LNCaP clone FGC (cell line): ENCODE data around the gene TAS2R60.
A peak's percentile ranks its signal among the peaks of the same experiment; 100 is the strongest.
"Not testable (repeated sequence)": the region's sequence is repeated elsewhere in the genome, so short reads cannot be mapped to it uniquely, and the experiment has no call there.

ENCODE experiments used
- DNase-seq: peaks from one replicate; pipeline ENCODE4 v3.0.0-alpha.2; 2011; ENCODE audit warnings: low read depth
- H3K4me3 ChIP-seq: 2 replicates; pipeline ENCODE4 v1.5.1; 2011; ENCODE audit warnings: mild to moderate bottlenecking, low read depth, low read length, control low read depth
- TF ChIP-seq, protein P1 (sequence below): IDR thresholded peaks from 2 replicates; pipeline ENCODE4 v1.5.1; 2012; ENCODE audit warnings: mild to moderate bottlenecking; ENCODE audit not compliant: control insufficient read depth, insufficient read depth; ENCODE audit errors: extremely low read depth

The TAS2R60 gene

DNA sequence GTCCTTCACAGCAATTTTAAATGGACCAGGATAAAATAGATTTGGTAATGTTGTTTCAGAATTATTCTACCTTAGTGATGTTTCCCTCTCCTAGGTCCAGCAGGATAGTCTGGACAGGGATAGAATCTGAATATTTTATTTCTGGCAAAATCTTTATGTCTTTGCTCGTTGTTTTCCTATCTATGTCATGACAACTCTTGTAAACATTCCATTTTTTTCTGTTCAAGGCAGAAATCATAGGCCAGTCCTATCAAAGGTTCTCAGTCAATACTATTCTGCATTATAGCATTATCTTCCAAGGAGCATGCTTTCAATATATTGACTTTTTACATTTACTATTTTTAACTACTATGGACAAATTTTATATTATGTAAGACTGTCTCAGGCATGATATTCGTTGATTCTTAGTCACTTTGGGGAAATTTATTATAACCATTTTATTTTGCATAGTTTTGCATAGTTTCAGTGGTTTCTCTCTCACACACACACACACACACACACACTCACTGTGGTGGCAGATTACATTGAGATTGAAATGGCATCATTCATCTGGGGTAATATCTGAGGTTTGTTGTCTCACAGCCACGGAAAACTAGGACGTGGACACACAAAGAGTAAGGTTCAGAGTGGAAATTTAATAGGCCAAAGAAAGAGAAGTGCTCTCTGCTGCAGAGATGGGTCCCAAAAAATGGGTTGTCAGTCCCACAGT is 17.2 kb downstream of the TAS2R60 start:
- TF ChIP-seq, protein P1, sequence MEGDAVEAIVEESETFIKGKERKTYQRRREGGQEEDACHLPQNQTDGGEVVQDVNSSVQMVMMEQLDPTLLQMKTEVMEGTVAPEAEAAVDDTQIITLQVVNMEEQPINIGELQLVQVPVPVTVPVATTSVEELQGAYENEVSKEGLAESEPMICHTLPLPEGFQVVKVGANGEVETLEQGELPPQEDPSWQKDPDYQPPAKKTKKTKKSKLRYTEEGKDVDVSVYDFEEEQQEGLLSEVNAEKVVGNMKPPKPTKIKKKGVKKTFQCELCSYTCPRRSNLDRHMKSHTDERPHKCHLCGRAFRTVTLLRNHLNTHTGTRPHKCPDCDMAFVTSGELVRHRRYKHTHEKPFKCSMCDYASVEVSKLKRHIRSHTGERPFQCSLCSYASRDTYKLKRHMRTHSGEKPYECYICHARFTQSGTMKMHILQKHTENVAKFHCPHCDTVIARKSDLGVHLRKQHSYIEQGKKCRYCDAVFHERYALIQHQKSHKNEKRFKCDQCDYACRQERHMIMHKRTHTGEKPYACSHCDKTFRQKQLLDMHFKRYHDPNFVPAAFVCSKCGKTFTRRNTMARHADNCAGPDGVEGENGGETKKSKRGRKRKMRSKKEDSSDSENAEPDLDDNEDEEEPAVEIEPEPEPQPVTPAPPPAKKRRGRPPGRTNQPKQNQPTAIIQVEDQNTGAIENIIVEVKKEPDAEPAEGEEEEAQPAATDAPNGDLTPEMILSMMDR = no peak

DNA sequence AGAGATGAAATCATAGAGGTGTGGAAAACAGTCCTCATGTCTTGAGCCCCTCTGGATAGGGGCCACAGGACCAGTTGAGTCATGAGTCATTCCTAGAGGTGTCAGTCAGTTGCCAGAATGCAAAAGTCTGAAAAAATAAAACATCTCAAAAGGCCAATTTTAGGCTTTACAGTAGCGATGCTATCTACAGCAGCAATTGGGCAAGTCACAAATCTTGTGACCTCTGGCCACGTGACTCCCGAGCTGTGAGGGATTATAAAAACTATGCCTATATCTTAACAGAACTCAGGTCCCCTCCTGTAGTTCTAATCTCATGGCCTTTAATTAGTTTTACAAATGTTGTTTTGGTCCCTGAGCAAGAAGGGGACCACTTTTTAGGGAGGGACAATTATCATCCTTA is 18.8 kb downstream of the TAS2R60 start:
- TF ChIP-seq, protein P1 = no peak
- no peak for DNase-seq

More for the DNA sequence above, 17.2 kb downstream of the TAS2R60 start:
- DNase-seq = no peak
- H3K4me3 ChIP-seq = no peak overlapping the region

DNA sequence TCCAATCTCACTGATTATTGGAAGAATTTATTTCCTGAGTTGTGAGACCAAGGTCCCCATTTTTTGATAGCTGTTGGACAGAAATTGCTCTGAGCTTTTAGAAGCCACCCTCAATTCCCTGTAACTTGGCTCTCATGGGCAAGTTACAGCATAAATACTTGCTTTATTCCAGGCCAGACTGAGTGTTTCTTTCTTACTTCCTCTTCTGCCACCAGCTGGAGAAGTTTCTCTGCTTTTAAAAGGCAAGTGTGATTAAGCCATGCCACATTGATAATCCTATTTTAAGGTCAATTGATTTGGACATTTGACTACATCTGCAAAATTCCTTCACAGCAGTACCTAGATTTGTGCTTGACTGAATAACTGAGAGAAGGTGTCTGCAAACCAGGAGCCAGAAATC is 20.3 kb downstream of the TAS2R60 start:
- H3K4me3 ChIP-seq = no peak overlapping the region
- no peak for DNase-seq
- TF ChIP-seq, protein P1 = no peak

More for the DNA sequence above, 18.8 kb downstream of the TAS2R60 start:
- no peak overlapping the region for H3K4me3 ChIP-seq

DNA sequence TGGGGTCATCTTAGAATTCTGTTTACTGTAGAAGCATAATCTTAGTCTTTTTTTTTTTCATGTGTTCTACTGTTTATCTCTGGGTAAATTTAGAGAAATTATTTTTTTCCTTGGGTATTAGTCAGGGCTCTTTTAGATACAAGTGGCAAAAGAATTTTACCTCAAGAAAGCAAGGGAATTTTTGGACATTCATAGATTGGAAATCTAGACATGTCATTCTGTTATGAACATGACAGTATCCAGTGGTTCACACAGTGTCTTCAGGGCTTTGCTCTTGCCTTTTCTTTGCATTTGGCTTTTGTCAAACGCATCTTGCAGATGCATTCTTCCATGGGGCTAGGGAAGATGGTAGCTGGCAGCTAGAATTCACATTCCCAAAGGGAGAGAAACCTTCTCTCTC is 20.7 kb downstream of the TAS2R60 start:
- H3K4me3 ChIP-seq = no peak overlapping the region
- TF ChIP-seq, protein P1 = no peak
- DNase-seq = no peak

DNA sequence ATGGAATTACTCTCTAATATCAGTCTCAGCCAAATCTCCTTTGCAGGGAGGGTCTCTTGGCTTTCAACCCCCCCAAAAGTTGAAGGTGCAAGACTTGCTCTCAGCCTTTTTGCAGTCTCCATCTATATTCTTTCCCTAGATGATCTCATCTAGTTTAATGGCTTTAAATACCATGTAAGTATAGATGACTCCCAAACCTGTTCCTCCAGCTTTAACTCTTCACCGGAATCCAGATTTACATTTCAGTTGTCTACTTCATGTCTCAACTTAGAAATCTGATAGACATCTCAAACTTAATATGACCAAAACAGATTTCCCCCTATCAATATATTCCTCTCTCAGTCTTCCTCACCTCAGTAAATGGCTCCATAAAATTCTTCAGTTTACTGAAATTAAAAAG is 24.5 kb downstream of the TAS2R60 start:
- DNase-seq = peak; percentile 39
- TF ChIP-seq, protein P1 = no peak

DNA sequence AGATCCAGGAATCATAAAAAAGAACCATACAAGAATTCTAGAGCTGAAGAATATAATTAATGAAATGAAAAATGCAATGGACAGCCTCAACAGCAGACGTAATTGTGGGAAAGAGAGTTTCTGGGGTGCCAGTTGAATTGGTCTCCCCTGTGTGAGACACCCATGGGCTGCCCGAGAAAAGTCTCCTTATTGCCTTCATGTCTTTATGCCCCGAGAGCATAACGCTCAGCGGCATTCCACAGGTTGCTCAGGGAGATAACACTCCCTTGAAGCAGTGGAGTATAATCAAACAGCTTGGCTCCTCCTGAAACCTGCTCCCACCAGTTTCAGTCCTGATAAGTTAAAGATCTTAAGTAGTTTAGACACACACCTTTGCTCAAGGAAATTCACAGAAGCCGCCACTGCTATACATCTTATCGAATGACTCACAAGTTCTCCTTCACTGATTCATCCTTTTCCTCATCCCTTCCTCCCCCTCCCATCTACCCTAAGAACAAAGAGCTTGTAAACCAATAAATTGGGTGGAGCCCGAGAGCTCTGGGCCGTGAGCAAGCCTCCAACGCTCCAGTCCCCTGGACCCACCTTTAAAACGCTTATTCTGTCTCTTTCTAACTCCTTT is 28.9 kb downstream of the TAS2R60 start:
- DNase-seq, H3K4me3 ChIP-seq: not testable (repeated sequence)

More for the DNA sequence above, 24.5 kb downstream of the TAS2R60 start:
- no peak overlapping the region for H3K4me3 ChIP-seq

DNA sequence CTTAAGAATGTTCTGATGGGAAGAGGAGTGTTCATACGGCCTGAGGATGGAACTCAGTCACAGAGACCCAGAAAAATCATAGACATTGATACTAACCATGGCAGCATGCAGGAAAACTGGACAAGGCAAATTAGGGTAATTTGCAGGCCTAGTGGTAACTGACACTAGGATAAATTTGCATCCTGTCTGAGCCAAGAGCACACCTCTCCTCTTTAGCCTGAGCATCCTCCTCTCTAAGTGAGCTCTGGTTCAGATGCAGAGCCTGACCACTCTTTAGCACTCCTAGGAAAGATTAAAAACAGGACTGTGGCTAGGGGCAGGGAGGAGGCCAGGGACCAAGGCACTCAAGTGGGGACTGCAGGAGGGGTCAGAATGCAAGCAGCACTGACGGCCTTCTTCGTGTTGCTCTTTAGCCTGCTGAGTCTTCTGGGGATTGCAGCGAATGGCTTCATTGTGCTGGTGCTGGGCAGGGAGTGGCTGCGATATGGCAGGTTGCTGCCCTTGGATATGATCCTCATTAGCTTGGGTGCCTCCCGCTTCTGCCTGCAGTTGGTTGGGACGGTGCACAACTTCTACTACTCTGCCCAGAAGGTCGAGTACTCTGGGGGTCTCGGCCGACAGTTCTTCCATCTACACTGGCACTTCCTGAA is 34.4 kb downstream of the TAS2R60 start, which contains the start of gene TAS2R41:
Gene TAS2R41, plus strand, starts transcription at position 373 of the 650 bp plus-strand sequence. Its CDS starts 0 bp downstream, at position 373.
- TF ChIP-seq, protein P1 = no peak
- H3K4me3 ChIP-seq = no peak within 1 kb of the TSS
- no peak for DNase-seq
